ENCODE measurements around the gene ADAM15.

ADAM15 gene

GRCh38 chr1:155051777-155052398, 772 bp downstream of the ADAM15 start:
- DNase-seq = peak in 12 of 14 donors; percentile 32 to 72 (median 48)

DNA sequence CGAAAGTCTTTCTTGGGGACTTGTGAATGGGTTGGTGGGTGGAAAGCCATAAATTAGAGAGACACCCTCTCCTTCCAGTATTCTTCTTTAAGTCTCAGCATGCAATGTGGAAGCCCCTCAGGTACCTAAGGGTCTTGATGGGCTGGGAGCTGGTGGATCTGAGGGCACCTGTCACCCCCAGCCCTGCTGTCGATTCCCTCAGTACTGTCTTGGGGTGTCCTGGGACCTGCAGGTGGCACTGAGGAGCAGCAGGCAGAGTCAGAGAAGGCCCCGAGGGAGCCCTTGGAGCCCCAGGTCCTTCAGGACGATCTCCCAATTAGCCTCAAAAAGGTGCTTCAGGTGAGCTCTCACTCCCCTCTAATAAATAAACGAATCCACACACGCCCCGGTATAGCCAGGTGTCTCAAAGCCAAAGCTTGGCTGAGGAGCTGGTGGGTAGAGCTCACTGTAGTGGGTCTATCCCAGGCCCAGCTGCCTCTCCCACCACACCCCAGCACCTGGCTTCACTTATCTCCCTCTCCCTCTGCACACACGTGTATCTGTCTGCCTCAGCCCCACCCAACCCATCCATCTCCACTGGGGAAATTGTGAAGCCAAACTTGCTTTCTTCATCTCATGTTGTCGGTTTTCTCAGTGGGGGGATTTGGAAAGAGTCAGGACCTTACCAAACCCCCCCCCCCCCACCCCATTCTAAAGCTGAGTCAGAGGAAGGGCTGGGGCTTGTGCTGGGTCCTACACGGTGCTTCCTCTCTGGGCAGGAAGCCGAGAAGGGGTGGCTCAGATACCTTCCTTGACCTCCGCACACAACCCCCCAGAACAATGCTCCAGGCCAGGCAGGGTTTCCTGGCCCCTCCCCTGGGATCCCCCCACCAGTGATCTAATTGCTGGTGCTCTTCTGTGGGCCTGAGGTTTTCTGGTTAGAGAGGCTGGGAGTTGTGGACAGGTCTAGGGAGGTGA, 1.6 kb downstream of the ADAM15 start:
- DNase-seq = peak in 1 of 14 donors; percentile 8

- no peak for DNase-seq
Observed at GRCh38 chr1:155053531-155054105, 2.5 kb downstream of the ADAM15 start.

- no peak for DNase-seq
Observed at GRCh38 chr1:155057104-155057503, 6.0 kb downstream of the ADAM15 start.

GRCh38 chr1:155057788-155058211, 6.7 kb downstream of the ADAM15 start:
- no peak for DNase-seq

DNA sequence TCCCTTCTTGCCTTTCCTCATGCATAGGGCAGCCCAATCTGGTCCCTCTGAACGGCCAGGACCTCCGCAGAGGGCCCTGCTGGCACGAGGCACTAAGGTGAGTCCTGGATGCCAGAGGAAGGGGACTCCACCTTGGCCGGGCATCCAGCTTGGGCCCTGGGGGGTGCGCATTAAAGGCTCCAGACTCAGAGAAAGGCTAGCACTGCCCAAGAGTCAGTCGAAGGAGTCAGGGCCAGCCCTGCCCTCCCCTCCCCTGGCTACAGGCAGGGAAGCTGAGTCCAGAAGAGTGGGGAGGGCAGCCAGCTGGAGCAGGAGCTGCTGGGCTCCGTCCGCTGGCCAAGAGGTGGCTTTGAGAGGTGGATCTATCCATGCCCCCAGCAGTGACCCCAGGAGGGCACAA, 9.6 kb downstream of the ADAM15 start:
- DNase-seq = no peak

DNA sequence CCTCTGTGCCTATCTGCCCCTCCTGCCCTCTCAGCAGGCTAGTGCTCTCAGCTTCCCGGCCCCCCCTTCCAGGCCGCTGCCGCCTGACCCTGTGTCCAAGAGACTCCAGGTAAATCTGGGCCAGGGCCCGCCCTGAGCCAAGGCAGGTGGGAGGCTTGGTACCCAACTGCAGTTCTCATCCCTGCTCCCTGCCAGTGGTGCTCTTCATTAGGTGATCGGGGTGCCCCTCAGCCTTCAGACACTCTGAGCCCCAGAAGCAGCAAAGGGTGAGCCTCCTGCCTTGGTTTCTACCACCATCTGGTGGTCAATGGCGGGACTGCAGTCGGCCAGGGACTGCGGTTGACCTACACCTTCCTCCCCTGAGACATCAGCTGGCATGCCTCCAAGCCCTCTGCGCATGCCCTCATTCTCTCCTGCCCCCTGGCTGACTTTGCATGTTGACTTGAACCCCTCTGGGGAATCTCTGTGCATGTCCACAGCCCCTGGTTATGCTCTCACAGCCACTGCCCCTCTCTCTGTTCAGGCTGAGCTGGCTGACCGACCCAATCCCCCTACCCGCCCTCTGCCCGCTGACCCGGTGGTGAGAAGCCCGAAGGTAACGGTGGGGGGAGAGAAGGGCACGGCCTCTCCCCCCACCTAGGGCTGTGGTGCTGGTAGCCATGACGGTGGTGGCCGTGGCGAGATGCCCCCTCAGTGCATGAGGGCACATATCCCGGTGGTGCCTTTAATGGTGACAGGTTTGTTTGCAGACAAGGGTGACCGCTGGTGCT, 10.4 kb downstream of the ADAM15 start:
- peak in 12 of 14 donors; percentile 2 to 77 (median 52) for DNase-seq

DNA sequence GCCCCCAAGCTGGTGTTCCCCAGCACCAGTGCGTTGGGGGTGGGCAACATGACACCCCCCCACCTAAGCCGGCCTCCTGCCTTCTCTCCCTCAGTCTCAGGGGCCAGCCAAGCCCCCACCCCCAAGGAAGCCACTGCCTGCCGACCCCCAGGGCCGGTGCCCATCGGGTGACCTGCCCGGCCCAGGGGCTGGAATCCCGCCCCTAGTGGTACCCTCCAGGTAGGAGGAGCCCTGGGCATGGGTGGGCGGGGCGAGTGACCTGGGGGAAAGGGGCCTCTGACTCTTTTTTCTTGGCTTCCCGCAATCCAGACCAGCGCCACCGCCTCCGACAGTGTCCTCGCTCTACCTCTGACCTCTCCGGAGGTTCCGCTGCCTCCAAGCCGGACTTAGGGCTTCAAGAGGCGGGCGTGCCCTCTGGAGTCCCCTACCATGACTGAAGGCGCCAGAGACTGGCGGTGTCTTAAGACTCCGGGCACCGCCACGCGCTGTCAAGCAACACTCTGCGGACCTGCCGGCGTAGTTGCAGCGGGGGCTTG, 11.1 kb downstream of the ADAM15 start:
- no peak for DNase-seq

DNA sequence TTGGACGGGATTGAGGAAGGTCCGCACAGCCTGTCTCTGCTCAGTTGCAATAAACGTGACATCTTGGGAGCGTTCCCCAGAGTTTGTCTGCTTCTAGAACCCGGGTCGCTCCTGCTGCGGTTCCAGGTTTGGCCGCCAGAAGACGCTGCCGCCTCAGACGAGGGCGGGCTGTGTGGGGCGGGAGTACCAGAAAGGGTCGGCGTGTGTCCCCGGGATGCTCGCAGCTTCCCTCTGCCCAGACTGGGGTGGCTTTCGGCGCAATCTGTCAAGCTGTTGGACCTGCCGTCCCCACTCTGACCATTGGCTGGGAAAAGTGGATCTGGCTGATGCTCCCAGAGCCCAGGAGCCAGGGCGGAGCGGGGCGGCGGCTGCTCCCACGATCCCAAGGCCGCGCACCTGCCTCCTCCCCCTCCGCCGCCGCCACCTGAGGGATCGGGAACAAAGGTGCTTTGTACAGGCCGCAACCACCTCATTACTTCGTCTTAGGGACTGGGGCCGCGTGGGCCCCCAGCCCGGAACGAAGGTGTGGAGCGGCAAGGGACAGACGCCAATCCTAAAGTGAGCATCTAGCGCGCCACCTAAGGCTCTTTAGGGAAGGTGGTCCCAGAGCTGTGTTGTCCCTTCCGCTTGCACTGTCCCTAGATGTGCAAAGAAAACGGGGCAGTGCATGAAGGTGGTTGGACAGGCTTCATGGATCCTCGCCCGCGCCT, 11.7 kb downstream of the ADAM15 start:
- DNase-seq = peak in 1 of 14 donors; percentile 16

- DNase-seq = peak in 12 of 14 donors; percentile 7 to 66 (median 36)
Observed at GRCh38 chr1:155063550-155064110, 12.5 kb downstream of the ADAM15 start, which contains the start of gene EFNA4. Gene EFNA4, plus strand, starts transcription at chr1:155063740. Its CDS starts 84 bp downstream, at chr1:155063824.

GRCh38 chr1:155064111-155064831, 13.2 kb downstream of the ADAM15 start:
- DNase-seq = no peak

DNA sequence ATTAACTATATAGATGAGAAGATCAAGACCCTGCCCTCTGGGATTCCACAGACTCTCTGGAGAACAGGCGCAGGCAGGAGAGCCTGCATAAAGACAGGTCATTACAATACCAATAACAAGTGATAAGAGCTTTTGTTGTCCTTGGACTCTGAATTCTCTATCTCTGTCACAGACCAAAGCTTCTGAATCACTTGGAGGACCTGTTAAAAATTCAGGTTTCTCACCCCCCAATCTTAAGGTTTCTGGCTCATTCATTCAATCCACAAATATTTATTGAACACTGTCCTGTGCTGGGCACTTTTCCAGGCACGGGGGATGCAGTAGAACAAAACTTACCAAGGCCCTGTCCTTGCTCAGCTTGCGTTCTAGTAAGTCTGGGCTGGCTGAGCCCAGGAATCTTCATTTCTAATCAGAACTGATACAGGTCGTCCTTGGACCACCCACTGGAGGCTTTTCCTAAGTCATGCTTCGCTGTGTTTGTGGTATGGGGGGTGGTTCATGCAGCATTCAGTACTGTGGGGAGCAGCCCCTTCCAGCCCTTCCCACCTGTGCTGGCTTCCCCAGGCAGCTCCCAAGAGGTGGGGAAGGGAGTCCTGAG, 13.8 kb downstream of the ADAM15 start:
- no peak for DNase-seq

- DNase-seq = no peak
Observed at GRCh38 chr1:155066777-155067176, 15.7 kb downstream of the ADAM15 start.

DNA sequence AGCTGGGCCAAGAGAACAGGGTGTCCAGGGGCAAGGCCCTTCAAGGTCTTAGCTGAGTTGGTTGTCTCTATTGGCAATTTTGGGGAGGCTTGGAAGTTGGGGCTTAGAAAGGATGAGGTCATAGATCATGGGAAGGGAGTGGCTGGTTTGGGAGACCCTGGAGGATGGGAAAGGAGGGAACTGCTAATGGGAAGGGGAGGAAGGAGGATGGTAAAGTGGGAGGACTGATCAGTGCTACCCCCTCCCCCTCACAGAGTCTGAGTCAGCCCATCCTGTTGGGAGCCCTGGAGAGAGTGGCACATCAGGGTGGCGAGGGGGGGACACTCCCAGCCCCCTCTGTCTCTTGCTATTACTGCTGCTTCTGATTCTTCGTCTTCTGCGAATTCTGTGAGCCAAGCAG, 17.5 kb downstream of the ADAM15 start:
- no peak for DNase-seq

DNA sequence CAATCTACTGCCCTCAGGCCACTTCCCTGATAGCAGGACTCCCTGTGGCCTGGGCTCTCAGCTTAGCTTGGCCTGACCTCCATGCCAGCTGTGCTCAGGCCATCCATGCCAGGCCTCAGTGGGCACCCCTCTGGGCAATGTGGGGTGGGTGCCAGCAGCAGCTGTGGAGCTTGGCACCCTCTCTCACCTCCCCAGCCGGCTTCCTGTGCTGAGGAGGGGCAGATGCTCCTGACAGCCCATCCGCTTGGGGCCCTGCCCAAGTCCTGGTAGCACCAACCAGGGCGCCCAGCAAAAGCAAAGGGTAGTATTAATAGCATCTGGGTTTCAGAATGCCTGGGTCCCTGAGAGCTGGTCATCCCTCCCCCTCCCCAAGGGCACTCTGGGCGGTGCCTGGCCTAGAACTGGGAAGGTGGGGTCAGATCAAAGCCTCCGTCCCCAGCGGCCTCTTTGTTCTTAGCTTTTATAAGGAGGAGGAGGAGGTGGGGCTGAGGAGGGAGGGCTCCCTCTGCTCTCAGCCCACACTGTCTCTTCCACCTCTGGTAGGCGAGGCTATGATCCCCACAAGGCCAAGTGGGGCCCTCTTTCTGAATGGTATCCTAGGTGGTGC, 18.5 kb downstream of the ADAM15 start:
- no peak for DNase-seq

GRCh38 chr1:155070158-155070621, 19.1 kb downstream of the ADAM15 start:
- DNase-seq = peak in 1 of 14 donors; percentile 54

GRCh38 chr1:155070721-155071569, 19.8 kb downstream of the ADAM15 start:
- peak in 11 of 14 donors; percentile 18 to 76 (median 37) for DNase-seq

DNA sequence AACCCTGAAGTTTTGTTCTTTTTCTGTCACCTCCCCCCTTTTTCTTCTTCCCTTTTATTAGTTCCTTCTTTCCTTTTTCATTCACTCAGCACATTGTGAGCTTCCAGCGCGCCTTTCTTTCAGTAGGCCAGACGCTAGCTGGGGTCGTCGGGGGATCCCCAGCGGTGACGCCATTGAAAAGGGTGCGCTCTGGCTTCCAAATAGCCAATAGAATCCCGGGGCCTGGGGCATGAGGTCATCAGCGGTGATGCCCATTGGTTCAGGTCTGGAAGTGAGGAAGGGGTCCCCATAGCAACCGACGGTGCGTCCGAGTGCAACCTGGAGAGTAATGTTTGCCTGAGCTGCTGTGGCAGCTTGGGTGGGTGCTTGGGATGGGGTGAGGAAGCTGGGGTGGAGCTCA, 20.6 kb downstream of the ADAM15 start:
- DNase-seq = no peak

Data from C1 segment of cervical spinal cord (tissue), 14 donors.